Ovary (tissue), 3 donors: ENCODE results near the gene SH3BP5L.

Experiments used
- CTCF ChIP-seq, 3 donors: fragments of 450-650 bp in 2 of 3; fragments of 200-600 bp in 1 of 3; IDR thresholded peaks; one replicate each; pipeline versions ENCODE4 v1.5.1 to v1.8.0; 2016 to 2022; ENCODE audit warnings: antibody characterized with exemption in 3 of 3, mild to moderate bottlenecking in 1 of 3
- POLR2A ChIP-seq: fragments of 450-650 bp; IDR thresholded peaks from one replicate; pipeline ENCODE4 v1.6.1; 2017; ENCODE audit warnings: antibody characterized with exemption, mild to moderate bottlenecking, moderate library complexity
- donor health status: DM: no; HTN: no; CAD: no.

- TF ChIP-seq CTCF (IDR thresholded peaks at IDR 0.05): no peak
- no peak for TF ChIP-seq POLR2A
Measured at GRCh38 chr1:248810727-248811513, 14.8 kb downstream of the SH3BP5L start.
